Sigmoid colon (tissue), 7 donors: Measurements from ENCODE around the gene NBAS. TPM values are rescaled to one million over a fixed set of nuclear protein-coding genes. Genes with fewer than 3 reads are reported as not detected.

ENCODE experiments used
- DNase-seq: peaks from one replicate; pipeline ENCODE4 v3.0.0-alpha.2; 2019
- H3K27ac ChIP-seq, 4 donors: fragments of 200-600 bp; sonication (generic); one replicate each; pipeline ENCODE4 v1.5.1; 2016 to 2019; ENCODE audit warnings: mild to moderate bottlenecking in 1 of 4
- H3K27me3 ChIP-seq, 3 donors: fragments of 200-600 bp; sonication (generic); one replicate each; pipeline ENCODE4 v1.5.1; 2019; ENCODE audit warnings: mild to moderate bottlenecking in 1 of 3
- H3K36me3 ChIP-seq, 4 donors: fragments of 200-600 bp; sonication (generic); one replicate each; pipeline ENCODE4 v1.5.1; 2016 to 2019
- H3K4me1 ChIP-seq, 4 donors: fragments of 200-600 bp; sonication (generic); one replicate each; pipeline ENCODE4 v1.5.1; 2017 to 2019
- H3K4me3 ChIP-seq, 4 donors: fragments of 200-600 bp; sonication (generic); one replicate each; pipeline ENCODE4 v1.5.1; 2017 to 2019; ENCODE audit warnings: mild to moderate bottlenecking in 2 of 4, moderate library complexity in 1 of 4
- H3K9me3 ChIP-seq, 4 donors: fragments of 200-600 bp in 3 of 4; sonication (generic) in 3 of 4; one replicate each; pipeline versions ENCODE4 v1.5.1 to v1.6.1; 2013 to 2019
- CTCF ChIP-seq, 4 experiments: fragments of 450-650 bp in 3 of 4; fragments of 200-600 bp in 1 of 4; IDR thresholded peaks; one replicate each; pipeline ENCODE4 v1.5.1; 2016 to 2019; ENCODE audit warnings: antibody characterized with exemption in 4 of 4, mild to moderate bottlenecking in 3 of 4, moderate library complexity in 2 of 4
- EP300 ChIP-seq, 4 donors: sonication (generic); formaldehyde crosslinking; IDR thresholded peaks; one replicate each; pipeline ENCODE4 v1.6.1; 2017; ENCODE audit warnings: antibody characterized with exemption in 4 of 4
- POLR2A ChIP-seq, 2 donors: fragments of 450-650 bp; IDR thresholded peaks; one replicate each; pipeline ENCODE4 v1.6.1; 2016; ENCODE audit warnings: antibody characterized with exemption in 2 of 2, mild to moderate bottlenecking in 2 of 2, moderate library complexity in 2 of 2
- POLR2AphosphoS5 ChIP-seq, 4 donors: sonication (generic); formaldehyde crosslinking; IDR thresholded peaks; one replicate each; pipeline ENCODE4 v1.6.1; 2017; ENCODE audit warnings: antibody characterized with exemption in 4 of 4
- WGBS, 2 donors: extraction: QIAGEN DNeasy Blood & Tissue Kit; methylation state at CpG; one replicate each; pipeline ENCODE4 v1.1.7; 2013; 5-methylcytosine and 5-hydroxymethylcytosine counted together
- intact Hi-C: fragments of 100-400 bp; cut with DNase I; formaldehyde crosslinking; loops from one replicate; pipeline ENCODE4 v1.15.1; 2023
- polyA plus RNA-seq, 3 donors: library from polyadenylated mRNA; stranded (reverse); fragments of 200-250 nt; gene quantifications; one replicate each; pipeline ENCODE4 v1.2.3, GENCODE V29; 2013
- total RNA-seq, 4 donors: library from RNA; depleted of rRNA; stranded (reverse); fragments of >200 nt; gene quantifications; one replicate each; pipeline ENCODE4 v1.1.0, GENCODE V29; 2016
- donor health status: healthy with polysubstance abuse.
- donor health status: Bipolar disorder and iron deficiency.
- donor health status: healthy.

NBAS gene
- total RNA-seq (10 to 100 TPM; 41.9 to 53.2 (median 48.1) TPM), polyA plus RNA-seq (10 to 100 TPM in 1 of 3 donors, 1 to 10 TPM in 2; 3.9 to 21.3 (median 7.2) TPM)

GRCh38 chr2:15560988-15561573 lies at the start of gene NBAS:
Gene NBAS (minus strand): TSS chr2:15561334. CDS start chr2:15561304, 30 bp downstream.
- Histone ChIP-seq H3K27me3 (no peaks in the 10 kb centered on the region), H3K4me1 (peaks cover 0 to 32% (median 16%) of the 10 kb centered on the region in 4 donors), H3K9me3 (no peaks in the 10 kb centered on the region), H3K4me3 (peak within 1 kb of the TSS; percentile 86 to 93 (median 91)), H3K27ac (peak within 1 kb of the TSS; percentile 77 to 87 (median 82)), H3K36me3 (peaks cover 0 to under 1% (median 0%) of the 10 kb centered on the region in 4 donors)
- TF ChIP-seq POLR2A (IDR thresholded peaks at IDR 0.05) (peak in 1 of 2 donors; percentile 38), POLR2AphosphoS5 (IDR thresholded peaks at IDR 0.05) (peak; percentile 64 to 79 (median 76)), EP300 (IDR thresholded peaks at IDR 0.05) (no peak), CTCF (IDR thresholded peaks at IDR 0.05) (no peak)
- peak; percentile 92 for DNase-seq
- 0 to 1% methylated on average over 30 of the region's 30 CpGs for WGBS, 2 donors
- intact Hi-C loops = loop anchor here (1.0 kb wide), 1 partner anchor 30 kb away; the partner anchor contains the start of gene DDX1

GRCh38 chr2:15610430-15610952 lies 49.4 kb upstream of the NBAS start:
- intact Hi-C loops = no loop called here
- no peak overlapping the region for H3K27ac ChIP-seq
- H3K4me1 ChIP-seq = no peaks in the 10 kb centered on the region
- no peak overlapping the region for H3K4me3 ChIP-seq
- peaks cover 22 to 77% (median 30%) of the 10 kb centered on the region in 4 donors for H3K36me3 ChIP-seq
- TF ChIP-seq POLR2A (IDR thresholded peaks at IDR 0.05) (no peak), EP300 (IDR thresholded peaks at IDR 0.05) (no peak), CTCF (IDR thresholded peaks at IDR 0.05) (no peak), POLR2AphosphoS5 (IDR thresholded peaks at IDR 0.05) (no peak)
- DNase-seq = no peak
- no peaks in the 10 kb centered on the region for H3K9me3 ChIP-seq
- 97 to 99% methylated on average over 5 of the region's 5 CpGs for WGBS, 2 donors
- no peaks in the 10 kb centered on the region for H3K27me3 ChIP-seq

- Histone ChIP-seq H3K9me3 (no peaks in the 10 kb centered on the region), H3K36me3 (peaks cover 32 to 77% (median 40%) of the 10 kb centered on the region in 4 donors), H3K27ac (no peak overlapping the region), H3K27me3 (no peaks in the 10 kb centered on the region), H3K4me3 (no peak overlapping the region), H3K4me1 (no peaks in the 10 kb centered on the region)
- WGBS, 2 donors = 97 to 99% methylated on average over 1 of the region's 1 CpG
- no peak for DNase-seq
- intact Hi-C loops = no loop called here
- TF ChIP-seq POLR2A (IDR thresholded peaks at IDR 0.05) = no peak
- TF ChIP-seq EP300 (IDR thresholded peaks at IDR 0.05) = no peak
- TF ChIP-seq POLR2AphosphoS5 (IDR thresholded peaks at IDR 0.05) = no peak
- TF ChIP-seq CTCF (IDR thresholded peaks at IDR 0.05) = no peak
These were observed 48.4 kb upstream of the NBAS start for GRCh38 chr2:15609341-15610042.

- H3K36me3 ChIP-seq = peaks cover 37 to 77% (median 44%) of the 10 kb centered on the region in 4 donors
- 96 to 98% methylated on average over 4 of the region's 4 CpGs for WGBS, 2 donors
These were observed 47.2 kb upstream of the NBAS start for GRCh38 chr2:15608392-15608761.

More at GRCh38 chr2:15608392-15608761, 47.2 kb upstream of the NBAS start:
- TF ChIP-seq POLR2AphosphoS5 (IDR thresholded peaks at IDR 0.05) (no peak), CTCF (IDR thresholded peaks at IDR 0.05) (no peak), POLR2A (IDR thresholded peaks at IDR 0.05) (no peak), EP300 (IDR thresholded peaks at IDR 0.05) (no peak)
- Histone ChIP-seq H3K9me3 (no peaks in the 10 kb centered on the region), H3K27me3 (no peaks in the 10 kb centered on the region), H3K4me3 (no peak overlapping the region), H3K27ac (no peak overlapping the region), H3K4me1 (no peaks in the 10 kb centered on the region)
- no peak for DNase-seq
- intact Hi-C loops = no loop called here
